GM12878 (cell line): ENCODE data around the gene UFSP2. TPM values are rescaled to one million over a fixed set of nuclear protein-coding genes. Genes with fewer than 3 reads are reported as not detected.

Experiments used
- ATAC-seq: fragments of 200-7000 bp; cut with Tn5 transposase; 3 replicates; pipeline ENCODE4 v1.9.1; 2020; ENCODE audit warnings: mild to moderate bottlenecking, moderate library complexity
- BruUV-seq: library from RNA; stranded (reverse); fragments of 400-500 nt; replicated peaks from 2 replicates; lab custom pipeline; 2021; lab: Mats Ljungman, UMichigan
- CTCF ChIA-PET: fragments of 300-600 bp; sonication (Branson Sonifier 250); formaldehyde crosslinking; extraction: SDS; loops from one replicate; lab custom pipeline; 2021; ENCODE audit warnings: inconsistent platforms; lab: Yijun Ruan, JAX
- POLR2A ChIA-PET: fragments of 350-600 bp; formaldehyde crosslinking; extraction: SDS; loops from one replicate; lab custom pipeline; 2021; ENCODE audit warnings: inconsistent platforms; lab: Charles Lee
- RAD21 ChIA-PET: fragments of 300-600 bp; sonication (Branson Sonifier 250); formaldehyde crosslinking; loops from one replicate; lab custom pipeline; 2023; ENCODE audit warnings: antibody characterized with exemption; ENCODE audit not compliant: unreplicated experiment; lab: Charles Lee
- SMC1A ChIA-PET: fragments of 300-600 bp; sonication (Branson Sonifier 250); formaldehyde crosslinking; loops from one replicate; lab custom pipeline; 2023; ENCODE audit not compliant: unreplicated experiment, uncharacterized antibody; lab: Charles Lee
- DNase-seq: peaks from one replicate; pipeline ENCODE4 v3.0.0-alpha.2; 2011; ENCODE audit warnings: low read depth, low spot score
- FAIRE-seq: peaks from 3 replicates; lab custom pipeline; 2011; peaks lifted over from hg19 to GRCh38; lab: Jason Lieb, UNC
- H2AFZ ChIP-seq: 2 replicates; pipeline ENCODE4 v1.6.0; 2011; ENCODE audit warnings: low read depth, low read length, control low read depth; ENCODE audit not compliant: control insufficient read depth
- H3K27ac ChIP-seq: 2 replicates; pipeline ENCODE4 v1.5.1; 2011; ENCODE audit warnings: control low read depth; ENCODE audit not compliant: control insufficient read depth, insufficient read depth
- H3K27me3 ChIP-seq, 2 experiments: replicated peaks in 1 of 2; 2 replicates each; pipeline versions ENCODE4 v1.6.0 to v1.6.1; 2011; ENCODE audit warnings: low read length in 1 of 2; ENCODE audit not compliant: control insufficient read depth in 2 of 2, insufficient read depth in 2 of 2
- H3K36me3 ChIP-seq, 2 experiments: 2 replicates each; pipeline ENCODE4 v1.5.1; 2011; ENCODE audit warnings: low read length in 1 of 2; ENCODE audit not compliant: control insufficient read depth in 2 of 2, insufficient read depth in 2 of 2
- H3K4me1 ChIP-seq: 2 replicates; pipeline ENCODE4 v1.6.1; 2011; ENCODE audit warnings: mild to moderate bottlenecking, low read length, moderate library complexity, mixed read lengths; ENCODE audit not compliant: control insufficient read depth, insufficient read depth
- H3K4me2 ChIP-seq: 2 replicates; pipeline ENCODE4 v1.6.0; 2011; ENCODE audit warnings: control low read depth; ENCODE audit not compliant: control insufficient read depth, insufficient read depth
- H3K4me3 ChIP-seq: fragments of 200-600 bp; sonication (generic); 2 replicates; pipeline ENCODE4 v1.5.1; 2016
- H3K79me2 ChIP-seq: 2 replicates; pipeline ENCODE4 v1.6.0; 2011; ENCODE audit warnings: low read length; ENCODE audit not compliant: control insufficient read depth, insufficient read depth
- H3K9ac ChIP-seq: 2 replicates; pipeline ENCODE4 v1.8.0; 2011; ENCODE audit warnings: low read length, control low read depth, mixed read lengths; ENCODE audit not compliant: control insufficient read depth, insufficient read depth
- H3K9me3 ChIP-seq: replicated peaks from 3 replicates; pipeline ENCODE4 v1.5.1; 2011; ENCODE audit warnings: mild to moderate bottlenecking, low read length; ENCODE audit not compliant: control insufficient read depth, insufficient read depth
- H4K20me1 ChIP-seq: 2 replicates; pipeline ENCODE4 v1.6.0; 2011; ENCODE audit not compliant: control insufficient read depth, insufficient read depth
- CBX5 ChIP-seq: sonication (generic); IDR thresholded peaks from 2 replicates; pipeline ENCODE4 v1.6.1; 2016; ENCODE audit warnings: low read depth, moderate library complexity, mild to moderate bottlenecking, inconsistent platforms
- CHD4 ChIP-seq: fragments of 200-600 bp; sonication (generic); IDR thresholded peaks from 2 replicates; pipeline ENCODE4 v1.6.1; 2016; ENCODE audit warnings: mild to moderate bottlenecking
- EGR1 ChIP-seq, 2 experiments: IDR thresholded peaks; 1 replicate in 1 of 2; 2 replicates in 1 of 2; pipeline ENCODE4 v1.6.1; 2011 to 2012; ENCODE audit warnings: low read depth in 2 of 2, low read length in 2 of 2, borderline replicate concordance in 1 of 2, mild to moderate bottlenecking in 1 of 2, moderate library complexity in 1 of 2
- FOS ChIP-seq: IDR thresholded peaks from 3 replicates; pipeline ENCODE4 v1.6.1; 2011; ENCODE audit warnings: borderline replicate concordance; ENCODE audit not compliant: insufficient read length; ENCODE audit errors: extremely low read depth
- FOXM1 ChIP-seq: IDR thresholded peaks from 2 replicates; pipeline ENCODE4 v1.6.1; 2012; ENCODE audit warnings: low read depth, mild to moderate bottlenecking, inconsistent platforms, low read length, moderate library complexity
- IRF4 ChIP-seq: IDR thresholded peaks from 2 replicates; pipeline ENCODE4 v1.6.1; 2011; ENCODE audit warnings: low read depth, low read length
- MEF2B ChIP-seq: fragments of 450-650 bp; IDR thresholded peaks from 2 replicates; pipeline ENCODE4 v1.6.1; 2018; ENCODE audit warnings: mild to moderate bottlenecking, moderate library complexity; ENCODE audit not compliant: partially characterized antibody, poor library complexity, severe bottlenecking
- MYB ChIP-seq: fragments of 150-350 bp; IDR thresholded peaks from 2 replicates; pipeline ENCODE4 v1.6.1; 2014; ENCODE audit warnings: mild to moderate bottlenecking, low read depth, low read length, borderline replicate concordance
- NFXL1 ChIP-seq: fragments of 450-650 bp; IDR thresholded peaks from 2 replicates; pipeline ENCODE4 v1.6.1; 2017; ENCODE audit warnings: antibody characterized with exemption, mild to moderate bottlenecking, borderline replicate concordance
- NR2C2 ChIP-seq: IDR thresholded peaks from 2 replicates; pipeline ENCODE4 v1.6.1; 2011; ENCODE audit warnings: borderline replicate concordance, low read depth; ENCODE audit not compliant: control insufficient read depth, insufficient read length
- RELA ChIP-seq: fragments of 450-650 bp; IDR thresholded peaks from 2 replicates; pipeline ENCODE4 v1.8.0; 2014; ENCODE audit warnings: borderline replicate concordance; ENCODE audit not compliant: partially characterized antibody
- SMC3 ChIP-seq: IDR thresholded peaks from 2 replicates; pipeline ENCODE4 v1.6.1; 2011; ENCODE audit warnings: low read length, improper control_type of control experiment, borderline replicate concordance
- YBX1 ChIP-seq: fragments of 450-650 bp; IDR thresholded peaks from 2 replicates; pipeline ENCODE4 v1.6.1; 2016; ENCODE audit warnings: antibody characterized with exemption
- ZBED1 ChIP-seq: IDR thresholded peaks from 2 replicates; pipeline ENCODE4 v1.6.1; 2016; ENCODE audit warnings: borderline replicate concordance
- whole genome bisulfite sequencing: methylation state at CpG from one replicate; pipeline ENCODE4 v1.1.6; 2016; ENCODE audit warnings: low lambda C conversion rate; ENCODE audit not compliant: insufficient replicate concordance, insufficient coverage; ENCODE audit errors: missing lambda C conversion rate; 5-methylcytosine and 5-hydroxymethylcytosine counted together
- in situ Hi-C: fragments of 300-500 bp; cut with MboI; formaldehyde crosslinking; loops from 9 replicates; pipeline ENCODE4 v1.14.3; 2018; ENCODE audit warnings: mixed read lengths
- intact Hi-C: fragments of 100-400 bp; cut with micrococcal nuclease; formaldehyde crosslinking; loops from one replicate; pipeline ENCODE4 v1.14.2; 2022; ENCODE audit not compliant: unreplicated experiment
- polyA plus RNA-seq, 11 experiments: library from polyadenylated mRNA; depleted of rRNA in 4 of 11; unstranded in 6 of 11; stranded (reverse) in 5 of 11; fragments of >200 nt; fragmentation: Nextera tagmentation in 4 of 11; fragmentation: Illumina TruSeq in 1 of 11; extraction: Ambion mirVana in 4 of 11; extraction: Trizol in 1 of 11; gene quantifications; 1 replicate in 1 of 11; 2 replicates in 10 of 11; pipeline versions ENCODE4 v1.2.1 to v1.2.3, GENCODE V29; 2011 to 2016; ENCODE audit warnings: inconsistent platforms in 2 of 11, missing spikeins in 2 of 11, low read depth in 1 of 11
- total RNA-seq, 4 experiments: library from RNA; depleted of rRNA in 3 of 4; stranded (reverse); fragments of >200 nt in 3 of 4; fragmentation: Illumina TruSeq in 1 of 4; extraction: Trizol in 1 of 4; gene quantifications; 2 replicates each; pipeline versions ENCODE4 v1.2.1 to v1.2.3, GENCODE V29; 2013 to 2021
- TF ChIP-seq, protein P1 (sequence below): IDR thresholded peaks from 2 replicates; pipeline ENCODE4 v1.6.1; 2011; ENCODE audit warnings: low read depth, low read length, improper control_type of control experiment, borderline replicate concordance
- TF ChIP-seq, protein P2 (sequence below): fragments of 150-350 bp; IDR thresholded peaks from 2 replicates; pipeline ENCODE4 v1.6.1; 2014; ENCODE audit warnings: mild to moderate bottlenecking, low read depth, low read length
- TF ChIP-seq, protein P3 (sequence below): IDR thresholded peaks from 2 replicates; pipeline ENCODE4 v1.6.1; 2012; ENCODE audit warnings: low read depth, low read length, improper control_type of control experiment
- TF ChIP-seq, protein P4 (sequence below): fragments of 450-650 bp; IDR thresholded peaks from 2 replicates; pipeline ENCODE4 v1.6.1; 2016; ENCODE audit warnings: mild to moderate bottlenecking, moderate library complexity, borderline replicate concordance

Gene UFSP2
- total and polyA plus RNA-seq, 10 of the 15 experiments (the other 5 are each of a cell fraction or from before 2014, with no cell fraction given) = 25.4 to 53.1 (median 37.7) TPM

DNA sequence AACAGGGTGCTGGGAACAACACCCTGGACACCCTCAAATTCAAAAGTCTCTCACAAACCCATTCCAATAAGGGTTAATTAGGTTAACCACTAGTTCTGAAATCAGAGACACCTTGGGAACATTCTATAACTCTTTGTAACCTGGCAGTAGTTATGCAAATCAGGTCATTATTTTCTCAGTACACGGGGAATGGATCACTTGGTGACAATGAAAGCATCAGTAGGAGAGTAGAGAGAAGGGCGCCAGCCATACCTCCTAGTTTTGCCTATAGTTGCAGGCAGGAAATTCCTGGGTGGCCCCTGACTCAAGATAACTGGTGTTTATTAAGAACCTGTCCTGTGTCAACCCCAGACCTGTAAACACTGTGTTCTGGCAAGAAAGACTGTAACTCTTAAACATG is 43.2 kb upstream of the UFSP2 start:
- no peaks in the 10 kb centered on the region for H4K20me1 ChIP-seq
- H3K9me3 ChIP-seq = no peaks in the 10 kb centered on the region; the same call in 2 of the 3 replicates
- ChIA-PET RAD21 (no interaction called here), CTCF (no interaction called here), POLR2A (no interaction called here), SMC1A (no interaction called here)
- H3K4me1 ChIP-seq = peaks cover 13% of the 10 kb centered on the region
- in situ Hi-C loops (no loop called here), intact Hi-C loops (no loop called here)
- no peaks in the 10 kb centered on the region for H3K36me3 ChIP-seq
- peaks cover 0 to 2% of the 10 kb centered on the region in 2 experiments; a peak in 1 of 4 replicates for H3K27me3 ChIP-seq
- no TSS peak for BruUV-seq
- H2AFZ ChIP-seq = no peak overlapping the region
- no peaks in the 10 kb centered on the region; the same call in none of the 2 replicates for H3K79me2 ChIP-seq
- no peak overlapping the region for H3K4me3 ChIP-seq
- no peak overlapping the region for H3K27ac ChIP-seq
- no peak overlapping the region for H3K9ac ChIP-seq
- TF ChIP-seq YBX1 (no peak), EGR1 (IDR thresholded peaks at IDR 0.05; ENCODE audit: borderline replicate concordance in 1 of 2, low read depth in 2 of 2, low read length in 2 of 2) (no peak), CBX5 (no peak), NFXL1 (no peak), CHD4 (no peak), IRF4 (no peak), MYB (no peak), NR2C2 (no peak), FOS (no peak), MEF2B (no peak), RELA (no peak), FOXM1 (no peak), ZBED1 (no peak), SMC3 (no peak)
- TF ChIP-seq, protein P1, sequence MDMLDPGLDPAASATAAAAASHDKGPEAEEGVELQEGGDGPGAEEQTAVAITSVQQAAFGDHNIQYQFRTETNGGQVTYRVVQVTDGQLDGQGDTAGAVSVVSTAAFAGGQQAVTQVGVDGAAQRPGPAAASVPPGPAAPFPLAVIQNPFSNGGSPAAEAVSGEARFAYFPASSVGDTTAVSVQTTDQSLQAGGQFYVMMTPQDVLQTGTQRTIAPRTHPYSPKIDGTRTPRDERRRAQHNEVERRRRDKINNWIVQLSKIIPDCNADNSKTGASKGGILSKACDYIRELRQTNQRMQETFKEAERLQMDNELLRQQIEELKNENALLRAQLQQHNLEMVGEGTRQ = no peak
- TF ChIP-seq, protein P2, sequence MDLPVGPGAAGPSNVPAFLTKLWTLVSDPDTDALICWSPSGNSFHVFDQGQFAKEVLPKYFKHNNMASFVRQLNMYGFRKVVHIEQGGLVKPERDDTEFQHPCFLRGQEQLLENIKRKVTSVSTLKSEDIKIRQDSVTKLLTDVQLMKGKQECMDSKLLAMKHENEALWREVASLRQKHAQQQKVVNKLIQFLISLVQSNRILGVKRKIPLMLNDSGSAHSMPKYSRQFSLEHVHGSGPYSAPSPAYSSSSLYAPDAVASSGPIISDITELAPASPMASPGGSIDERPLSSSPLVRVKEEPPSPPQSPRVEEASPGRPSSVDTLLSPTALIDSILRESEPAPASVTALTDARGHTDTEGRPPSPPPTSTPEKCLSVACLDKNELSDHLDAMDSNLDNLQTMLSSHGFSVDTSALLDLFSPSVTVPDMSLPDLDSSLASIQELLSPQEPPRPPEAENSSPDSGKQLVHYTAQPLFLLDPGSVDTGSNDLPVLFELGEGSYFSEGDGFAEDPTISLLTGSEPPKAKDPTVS = no peak
- TF ChIP-seq, protein P3, sequence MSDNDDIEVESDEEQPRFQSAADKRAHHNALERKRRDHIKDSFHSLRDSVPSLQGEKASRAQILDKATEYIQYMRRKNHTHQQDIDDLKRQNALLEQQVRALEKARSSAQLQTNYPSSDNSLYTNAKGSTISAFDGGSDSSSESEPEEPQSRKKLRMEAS = no peak
- TF ChIP-seq, protein P4, sequence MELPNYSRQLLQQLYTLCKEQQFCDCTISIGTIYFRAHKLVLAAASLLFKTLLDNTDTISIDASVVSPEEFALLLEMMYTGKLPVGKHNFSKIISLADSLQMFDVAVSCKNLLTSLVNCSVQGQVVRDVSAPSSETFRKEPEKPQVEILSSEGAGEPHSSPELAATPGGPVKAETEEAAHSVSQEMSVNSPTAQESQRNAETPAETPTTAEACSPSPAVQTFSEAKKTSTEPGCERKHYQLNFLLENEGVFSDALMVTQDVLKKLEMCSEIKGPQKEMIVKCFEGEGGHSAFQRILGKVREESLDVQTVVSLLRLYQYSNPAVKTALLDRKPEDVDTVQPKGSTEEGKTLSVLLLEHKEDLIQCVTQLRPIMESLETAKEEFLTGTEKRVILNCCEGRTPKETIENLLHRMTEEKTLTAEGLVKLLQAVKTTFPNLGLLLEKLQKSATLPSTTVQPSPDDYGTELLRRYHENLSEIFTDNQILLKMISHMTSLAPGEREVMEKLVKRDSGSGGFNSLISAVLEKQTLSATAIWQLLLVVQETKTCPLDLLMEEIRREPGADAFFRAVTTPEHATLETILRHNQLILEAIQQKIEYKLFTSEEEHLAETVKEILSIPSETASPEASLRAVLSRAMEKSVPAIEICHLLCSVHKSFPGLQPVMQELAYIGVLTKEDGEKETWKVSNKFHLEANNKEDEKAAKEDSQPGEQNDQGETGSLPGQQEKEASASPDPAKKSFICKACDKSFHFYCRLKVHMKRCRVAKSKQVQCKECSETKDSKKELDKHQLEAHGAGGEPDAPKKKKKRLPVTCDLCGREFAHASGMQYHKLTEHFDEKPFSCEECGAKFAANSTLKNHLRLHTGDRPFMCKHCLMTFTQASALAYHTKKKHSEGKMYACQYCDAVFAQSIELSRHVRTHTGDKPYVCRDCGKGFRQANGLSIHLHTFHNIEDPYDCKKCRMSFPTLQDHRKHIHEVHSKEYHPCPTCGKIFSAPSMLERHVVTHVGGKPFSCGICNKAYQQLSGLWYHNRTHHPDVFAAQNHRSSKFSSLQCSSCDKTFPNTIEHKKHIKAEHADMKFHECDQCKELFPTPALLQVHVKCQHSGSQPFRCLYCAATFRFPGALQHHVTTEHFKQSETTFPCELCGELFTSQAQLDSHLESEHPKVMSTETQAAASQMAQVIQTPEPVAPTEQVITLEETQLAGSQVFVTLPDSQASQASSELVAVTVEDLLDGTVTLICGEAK = no peak
- DNase-seq (no peak), FAIRE-seq (no peak), ATAC-seq (no peak)
- no peak overlapping the region for H3K4me2 ChIP-seq
- 49% methylated on average over 2 of the region's 2 CpGs for WGBS
